ENCODE data around the gene LAPTM4A.

- TF ChIP-seq, protein P1, sequence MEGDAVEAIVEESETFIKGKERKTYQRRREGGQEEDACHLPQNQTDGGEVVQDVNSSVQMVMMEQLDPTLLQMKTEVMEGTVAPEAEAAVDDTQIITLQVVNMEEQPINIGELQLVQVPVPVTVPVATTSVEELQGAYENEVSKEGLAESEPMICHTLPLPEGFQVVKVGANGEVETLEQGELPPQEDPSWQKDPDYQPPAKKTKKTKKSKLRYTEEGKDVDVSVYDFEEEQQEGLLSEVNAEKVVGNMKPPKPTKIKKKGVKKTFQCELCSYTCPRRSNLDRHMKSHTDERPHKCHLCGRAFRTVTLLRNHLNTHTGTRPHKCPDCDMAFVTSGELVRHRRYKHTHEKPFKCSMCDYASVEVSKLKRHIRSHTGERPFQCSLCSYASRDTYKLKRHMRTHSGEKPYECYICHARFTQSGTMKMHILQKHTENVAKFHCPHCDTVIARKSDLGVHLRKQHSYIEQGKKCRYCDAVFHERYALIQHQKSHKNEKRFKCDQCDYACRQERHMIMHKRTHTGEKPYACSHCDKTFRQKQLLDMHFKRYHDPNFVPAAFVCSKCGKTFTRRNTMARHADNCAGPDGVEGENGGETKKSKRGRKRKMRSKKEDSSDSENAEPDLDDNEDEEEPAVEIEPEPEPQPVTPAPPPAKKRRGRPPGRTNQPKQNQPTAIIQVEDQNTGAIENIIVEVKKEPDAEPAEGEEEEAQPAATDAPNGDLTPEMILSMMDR (conservative IDR thresholded peaks at IDR 0.05), result no peak; the same call in 1 of the 2 replicates
- TF ChIP-seq ZFX (IDR thresholded peaks at IDR 0.05), result no peak
Observed at GRCh38 chr2:19990416-19990728, 61.1 kb downstream of the LAPTM4A start.
